H9 (cell line): Measurements from ENCODE around the gene PARD6G. TPM values are rescaled to one million over a fixed set of nuclear protein-coding genes. Genes with fewer than 3 reads are reported as not detected.

ENCODE experiments used
- DNase-seq: peaks from one replicate; pipeline ENCODE4 v3.0.0-alpha.2; 2017
- H2AFZ ChIP-seq: one replicate; pipeline ENCODE4 v1.6.1; 2013; ENCODE audit warnings: mild to moderate bottlenecking, low read length, control low read depth, moderate library complexity
- H2AK5ac ChIP-seq: 2 replicates; pipeline ENCODE4 v1.6.1; 2013; ENCODE audit warnings: low read length, control low read depth, mixed read lengths; ENCODE audit not compliant: insufficient read length
- H2BK120ac ChIP-seq: one replicate; pipeline ENCODE4 v1.6.1; 2013; ENCODE audit warnings: low read depth, mild to moderate bottlenecking, low read length, control low read depth, inconsistent platforms; ENCODE audit not compliant: poor library complexity, severe bottlenecking
- H2BK12ac ChIP-seq: 2 replicates; pipeline ENCODE4 v1.6.1; 2013; ENCODE audit warnings: low read length, control low read depth, mixed read lengths, low read depth; ENCODE audit not compliant: insufficient read length
- H2BK15ac ChIP-seq: 2 replicates; pipeline ENCODE4 v1.6.1; 2013; ENCODE audit warnings: low read depth, low read length, control low read depth
- H2BK20ac ChIP-seq: one replicate; pipeline ENCODE4 v1.6.1; 2013; ENCODE audit warnings: low read depth, mild to moderate bottlenecking, low read length, control low read depth, inconsistent platforms; ENCODE audit not compliant: poor library complexity, severe bottlenecking
- H2BK5ac ChIP-seq: 2 replicates; pipeline ENCODE4 v1.6.1; 2013; ENCODE audit warnings: low read length, control low read depth, mixed read lengths; ENCODE audit not compliant: insufficient read length
- H3K14ac ChIP-seq: 2 replicates; pipeline ENCODE4 v1.6.1; 2013; ENCODE audit warnings: low read length, control low read depth; ENCODE audit not compliant: insufficient read depth
- H3K18ac ChIP-seq: 2 replicates; pipeline ENCODE4 v1.6.1; 2013; ENCODE audit warnings: low read depth, mild to moderate bottlenecking, mixed read lengths, low read length, control low read depth; ENCODE audit not compliant: insufficient read length
- H3K23ac ChIP-seq: 2 replicates; pipeline ENCODE4 v1.6.1; 2013; ENCODE audit warnings: low read length, control low read depth, mixed read lengths, low read depth; ENCODE audit not compliant: insufficient read length
- H3K23me2 ChIP-seq: 2 replicates; pipeline ENCODE4 v1.6.1; 2013; ENCODE audit warnings: low read depth, mild to moderate bottlenecking, mixed read lengths, low read length, control low read depth; ENCODE audit not compliant: insufficient read length, poor library complexity, severe bottlenecking
- H3K27ac ChIP-seq: 2 replicates; pipeline ENCODE4 v1.5.1; 2013; ENCODE audit warnings: low read length, control low read depth, mixed read lengths, low read depth; ENCODE audit not compliant: insufficient read length
- H3K27me3 ChIP-seq: 2 replicates; pipeline ENCODE4 v1.6.1; 2013; ENCODE audit warnings: low read length, control low read depth, inconsistent platforms; ENCODE audit not compliant: insufficient read depth
- H3K4ac ChIP-seq: 2 replicates; pipeline ENCODE4 v1.6.1; 2013; ENCODE audit warnings: low read depth, mild to moderate bottlenecking, control low read depth, inconsistent platforms, low read length, moderate library complexity
- H3K4me1 ChIP-seq: 2 replicates; pipeline ENCODE4 v1.6.1; 2013; ENCODE audit warnings: low read length, control low read depth, inconsistent platforms; ENCODE audit not compliant: insufficient read depth
- H3K4me2 ChIP-seq: 2 replicates; pipeline ENCODE4 v1.6.1; 2013; ENCODE audit warnings: low read length, control low read depth, mixed read lengths; ENCODE audit not compliant: insufficient read length, insufficient read depth
- H3K56ac ChIP-seq: 2 replicates; pipeline ENCODE4 v1.6.1; 2013; ENCODE audit warnings: low read depth, mild to moderate bottlenecking, mixed read lengths, low read length, control low read depth; ENCODE audit not compliant: insufficient read length
- H3K79me1 ChIP-seq: 2 replicates; pipeline ENCODE4 v1.6.1; 2013; ENCODE audit warnings: low read depth, mild to moderate bottlenecking, moderate library complexity, low read length, control low read depth, inconsistent platforms; ENCODE audit not compliant: insufficient read depth, poor library complexity, severe bottlenecking
- H3K79me2 ChIP-seq: 2 replicates; pipeline ENCODE4 v1.6.1; 2013; ENCODE audit warnings: low read length, control low read depth, inconsistent platforms; ENCODE audit not compliant: insufficient read depth
- H3K9ac ChIP-seq: 2 replicates; pipeline ENCODE4 v1.6.1; 2013; ENCODE audit warnings: low read length, control low read depth, mixed read lengths; ENCODE audit not compliant: insufficient read length; ENCODE audit errors: extremely low read depth
- H3K9me3 ChIP-seq: one replicate; pipeline ENCODE4 v1.6.1; 2013; ENCODE audit warnings: low read depth, low read length, inconsistent platforms; ENCODE audit not compliant: control insufficient read depth
- H3T11ph ChIP-seq: one replicate; pipeline ENCODE4 v1.6.1; 2013; ENCODE audit warnings: mild to moderate bottlenecking, low read length, control low read depth, inconsistent platforms
- H4K20me1 ChIP-seq: one replicate; pipeline ENCODE4 v1.6.1; 2013; ENCODE audit not compliant: control insufficient read depth, insufficient read length, insufficient read depth
- H4K5ac ChIP-seq: 2 replicates; pipeline ENCODE4 v1.6.1; 2013; ENCODE audit warnings: low read depth, mild to moderate bottlenecking, mixed read lengths, low read length, control low read depth; ENCODE audit not compliant: insufficient read length
- H4K8ac ChIP-seq: replicated peaks from 2 replicates; pipeline ENCODE4 v1.6.1; 2013; ENCODE audit warnings: low read length, control low read depth, mixed read lengths, low read depth; ENCODE audit not compliant: insufficient read length
- H4K91ac ChIP-seq: 2 replicates; pipeline ENCODE4 v1.6.1; 2013; ENCODE audit warnings: low read depth, mild to moderate bottlenecking, moderate library complexity, mixed read lengths, low read length, control low read depth; ENCODE audit not compliant: insufficient read length
- H3K27ac Mint-ChIP-seq, 3 experiments: 2 replicates in 2 of 3; 3 replicates in 1 of 3; pipeline ENCODE4 v1.8.0; 2020 to 2021; ENCODE audit warnings: mixed read lengths in 3 of 3, mild to moderate bottlenecking in 1 of 3, moderate library complexity in 1 of 3
- H3K27me3 Mint-ChIP-seq: 2 replicates; pipeline ENCODE4 v1.8.0; 2021; ENCODE audit warnings: low read depth, mild to moderate bottlenecking, moderate library complexity, mixed read lengths
- H3K36me3 Mint-ChIP-seq, 3 experiments: 2 replicates in 2 of 3; 3 replicates in 1 of 3; pipeline ENCODE4 v1.8.0; 2020 to 2021; ENCODE audit warnings: low read depth in 3 of 3, mixed read lengths in 3 of 3; ENCODE audit not compliant: insufficient read depth in 1 of 3
- H3K4me1 Mint-ChIP-seq, 2 experiments: 2 replicates each; pipeline ENCODE4 v1.8.0; 2020; ENCODE audit warnings: mixed read lengths in 2 of 2
- H3K4me3 Mint-ChIP-seq, 2 experiments: 2 replicates in 1 of 2; 3 replicates in 1 of 2; pipeline ENCODE4 v1.8.0; 2020 to 2021; ENCODE audit warnings: mild to moderate bottlenecking in 2 of 2, mixed read lengths in 2 of 2, moderate library complexity in 1 of 2
- H3K9me3 Mint-ChIP-seq, 2 experiments: 2 replicates in 1 of 2; 3 replicates in 1 of 2; pipeline ENCODE4 v1.8.0; 2020; ENCODE audit warnings: mild to moderate bottlenecking in 2 of 2, mixed read lengths in 2 of 2, moderate library complexity in 1 of 2
- WGBS: extraction: QIAGEN DNeasy Blood & Tissue Kit; methylation state at CpG from one replicate; pipeline ENCODE4 v1.1.7; 2013; ENCODE audit warnings: missing lambda C conversion rate, low lambda C conversion rate, mixed read lengths; ENCODE audit not compliant: insufficient read length; ENCODE audit errors: extremely low coverage; 5-methylcytosine and 5-hydroxymethylcytosine counted together
- total RNA-seq: library from RNA; stranded (reverse); gene quantifications from 2 replicates; pipeline ENCODE4 v1.2.1, GENCODE V29; 2021
- TF ChIP-seq, protein P1 (sequence below): fragments of 200-600 bp; sonication (generic); conservative IDR thresholded peaks from 3 replicates; pipeline ENCODE4 v1.8.0; 2021; ENCODE audit warnings: antibody characterized with exemption, mild to moderate bottlenecking

The PARD6G gene
- total RNA-seq, 1 experiment from 2014 or later = 11.2 TPM

DNA sequence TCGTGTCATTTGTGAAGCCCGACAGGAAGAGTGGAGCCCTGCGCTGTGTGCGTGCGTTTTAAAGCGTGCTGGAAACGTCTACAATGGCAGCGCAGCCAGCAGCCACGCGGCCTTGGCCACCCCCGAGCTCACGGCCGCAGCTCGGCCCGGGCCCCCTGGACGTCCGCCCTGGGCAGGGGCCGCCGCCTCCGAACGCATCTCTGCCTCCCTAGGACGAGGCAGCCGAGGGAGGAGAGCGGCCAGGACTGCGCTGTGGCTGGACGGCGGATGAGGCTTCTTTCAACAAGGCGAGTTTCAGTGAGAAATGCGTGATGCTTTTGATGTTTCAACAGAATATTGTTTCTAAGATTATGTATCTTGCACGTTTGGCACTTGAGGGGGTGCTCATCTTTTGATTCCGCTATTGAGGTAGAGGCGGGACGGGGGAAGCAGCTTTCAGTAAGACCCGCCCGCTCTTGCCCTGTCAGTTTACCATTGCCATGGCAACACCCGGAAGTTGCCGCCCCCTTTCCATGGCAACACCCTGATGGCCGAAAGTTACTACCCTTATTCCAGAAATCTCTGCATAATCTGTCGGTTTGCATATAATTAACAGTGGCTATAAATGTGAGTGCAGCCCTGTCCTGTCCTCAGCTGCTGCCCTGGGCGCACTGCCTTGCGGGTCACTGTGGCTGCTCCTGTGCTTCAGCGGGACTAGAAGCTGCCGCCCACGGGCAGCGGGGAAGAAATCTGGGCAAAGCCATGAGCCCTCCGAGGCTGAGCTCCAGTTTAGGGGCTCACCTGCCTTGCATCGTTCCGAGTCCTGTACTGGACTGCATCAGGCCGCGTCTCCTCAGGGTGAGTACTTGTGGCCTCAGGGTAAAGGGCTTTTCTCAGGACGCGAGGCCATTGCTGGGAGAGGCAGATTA lies 99.6 kb downstream of the PARD6G start:
- no peak overlapping the region for H4K91ac ChIP-seq
- no peak overlapping the region for H2AFZ ChIP-seq
- no peak overlapping the region for H2BK120ac ChIP-seq
- no peaks in the 10 kb centered on the region for H3K23me2 ChIP-seq
- H2BK15ac ChIP-seq = no peak overlapping the region
- H2AK5ac ChIP-seq = no peak overlapping the region
- H3K56ac ChIP-seq = no peak overlapping the region
- H3K23ac ChIP-seq = no peak overlapping the region
- peak; percentile 68 for DNase-seq
- H3K9ac ChIP-seq = no peak overlapping the region
- no peak overlapping the region for H2BK20ac ChIP-seq
- no CpG with 5 or more reads among the region's 52 CpGs for WGBS
- H3K36me3 Mint-ChIP-seq = peaks cover 10 to 36% (median 29%) of the 10 kb centered on the region in 3 experiments
- no peak overlapping the region for H3K18ac ChIP-seq
- no peak overlapping the region for H3K4ac ChIP-seq
- no peaks in the 10 kb centered on the region for H3K79me1 ChIP-seq
- no peaks in the 10 kb centered on the region for H4K20me1 ChIP-seq
- peak overlapping the region in 1 of 2 experiments; percentile 81; a peak in 3 of 5 replicates for H3K4me3 Mint-ChIP-seq
- H3K27me3 ChIP-seq = no peaks in the 10 kb centered on the region
- TF ChIP-seq, protein P1, sequence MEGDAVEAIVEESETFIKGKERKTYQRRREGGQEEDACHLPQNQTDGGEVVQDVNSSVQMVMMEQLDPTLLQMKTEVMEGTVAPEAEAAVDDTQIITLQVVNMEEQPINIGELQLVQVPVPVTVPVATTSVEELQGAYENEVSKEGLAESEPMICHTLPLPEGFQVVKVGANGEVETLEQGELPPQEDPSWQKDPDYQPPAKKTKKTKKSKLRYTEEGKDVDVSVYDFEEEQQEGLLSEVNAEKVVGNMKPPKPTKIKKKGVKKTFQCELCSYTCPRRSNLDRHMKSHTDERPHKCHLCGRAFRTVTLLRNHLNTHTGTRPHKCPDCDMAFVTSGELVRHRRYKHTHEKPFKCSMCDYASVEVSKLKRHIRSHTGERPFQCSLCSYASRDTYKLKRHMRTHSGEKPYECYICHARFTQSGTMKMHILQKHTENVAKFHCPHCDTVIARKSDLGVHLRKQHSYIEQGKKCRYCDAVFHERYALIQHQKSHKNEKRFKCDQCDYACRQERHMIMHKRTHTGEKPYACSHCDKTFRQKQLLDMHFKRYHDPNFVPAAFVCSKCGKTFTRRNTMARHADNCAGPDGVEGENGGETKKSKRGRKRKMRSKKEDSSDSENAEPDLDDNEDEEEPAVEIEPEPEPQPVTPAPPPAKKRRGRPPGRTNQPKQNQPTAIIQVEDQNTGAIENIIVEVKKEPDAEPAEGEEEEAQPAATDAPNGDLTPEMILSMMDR = no peak
- H3K27ac ChIP-seq = no peak overlapping the region
- H2BK5ac ChIP-seq = no peak overlapping the region
- H3K9me3 ChIP-seq = no peaks in the 10 kb centered on the region
- H4K5ac ChIP-seq = no peak overlapping the region
- H3K27me3 Mint-ChIP-seq = no peaks in the 10 kb centered on the region
- H3K79me2 ChIP-seq = no peaks in the 10 kb centered on the region
- no peaks in the 10 kb centered on the region for H3K4me1 ChIP-seq
- no peak overlapping the region for H4K8ac ChIP-seq
- H3K14ac ChIP-seq = no peak overlapping the region
- no peak overlapping the region for H3T11ph ChIP-seq
- H3K27ac Mint-ChIP-seq = peak overlapping the region in 2 of 3 experiments; percentile 67 to 83; a peak in 3 of 7 replicates
- no peaks in the 10 kb centered on the region for H3K9me3 Mint-ChIP-seq
- H2BK12ac ChIP-seq = no peak overlapping the region
- H3K4me1 Mint-ChIP-seq = 0 out of 4 replicates have a peak, but pooled peaks cover 0 to 2% of the 10 kb centered on the region in 2 experiments
- no peak overlapping the region for H3K4me2 ChIP-seq
